MM.1S (cell line): ENCODE measurements around the gene GALNT10.

Experiments used
- DNase-seq: peaks from one replicate; pipeline ENCODE4 v3.0.0-alpha.2; 2015
- H2AFZ ChIP-seq: fragments of 300-600 bp; sonication (generic); 2 replicates; pipeline ENCODE4 v1.6.0; 2016; ENCODE audit warnings: antibody characterized with exemption, low read length
- H3F3A ChIP-seq: fragments of 300-600 bp; sonication (generic); 2 replicates; pipeline ENCODE4 v1.6.1; 2016; ENCODE audit warnings: mild to moderate bottlenecking, antibody characterized with exemption, low read length, moderate library complexity, mixed read lengths; ENCODE audit not compliant: insufficient read depth
- H3K27ac ChIP-seq: fragments of 300-600 bp; sonication (generic); 2 replicates; pipeline ENCODE4 v1.5.1; 2016; ENCODE audit warnings: mild to moderate bottlenecking, low read length
- H3K27me3 ChIP-seq: fragments of 300-600 bp; sonication (generic); replicated peaks from 2 replicates; pipeline ENCODE4 v1.6.0; 2016; ENCODE audit warnings: low read length; ENCODE audit not compliant: insufficient read depth
- H3K36me3 ChIP-seq: fragments of 300-600 bp; sonication (generic); replicated peaks from 2 replicates; pipeline ENCODE4 v1.6.1; 2016; ENCODE audit warnings: mild to moderate bottlenecking, low read length, mixed read lengths; ENCODE audit not compliant: insufficient read depth
- H3K4me1 ChIP-seq: fragments of 300-600 bp; sonication (generic); 2 replicates; pipeline ENCODE4 v1.6.1; 2016; ENCODE audit warnings: low read length, mixed read lengths
- H3K4me2 ChIP-seq: fragments of 300-600 bp; sonication (generic); 2 replicates; pipeline ENCODE4 v1.6.0; 2016; ENCODE audit warnings: low read depth, low read length
- H3K4me3 ChIP-seq: fragments of 300-600 bp; sonication (generic); 2 replicates; pipeline ENCODE4 v1.5.1; 2016; ENCODE audit warnings: low read length, mixed read lengths
- H3K79me2 ChIP-seq: fragments of 300-600 bp; sonication (generic); 2 replicates; pipeline ENCODE4 v1.6.1; 2016; ENCODE audit warnings: mixed run types, low read length, mixed read lengths
- H3K9ac ChIP-seq: fragments of 300-600 bp; sonication (generic); 2 replicates; pipeline ENCODE4 v1.6.1; 2016; ENCODE audit warnings: low read length, mixed read lengths
- H3K9me2 ChIP-seq: fragments of 300-600 bp; sonication (generic); replicated peaks from 2 replicates; pipeline ENCODE4 v1.6.1; 2016; ENCODE audit warnings: mild to moderate bottlenecking, low read length, mixed read lengths; ENCODE audit not compliant: insufficient read depth
- H3K9me3 ChIP-seq: fragments of 300-600 bp; sonication (generic); replicated peaks from 2 replicates; pipeline ENCODE4 v1.6.1; 2016; ENCODE audit warnings: mild to moderate bottlenecking, low read length, mixed read lengths; ENCODE audit not compliant: insufficient read depth
- H4K20me1 ChIP-seq: fragments of 300-600 bp; sonication (generic); 2 replicates; pipeline ENCODE4 v1.6.1; 2016; ENCODE audit warnings: mild to moderate bottlenecking, low read length, moderate library complexity, mixed read lengths; ENCODE audit not compliant: insufficient read depth
- EZH2 ChIP-seq: fragments of 300-600 bp; sonication (generic); optimal IDR thresholded peaks from 2 replicates; pipeline ENCODE3; 2017; ENCODE audit warnings: low read depth, mild to moderate bottlenecking, antibody characterized with exemption, low read length, mixed read lengths
- EZH2phosphoT487 ChIP-seq: fragments of 300-600 bp; sonication (generic); IDR thresholded peaks from 2 replicates; pipeline ENCODE4 v1.6.1; 2018; ENCODE audit warnings: antibody characterized with exemption, low read length
- TF ChIP-seq, protein P1 (sequence below): fragments of 300-600 bp; sonication (generic); IDR thresholded peaks from 2 replicates; pipeline ENCODE4 v1.5.1; 2016; ENCODE audit warnings: antibody characterized with exemption, low read length, mixed read lengths

GALNT10 gene

DNA sequence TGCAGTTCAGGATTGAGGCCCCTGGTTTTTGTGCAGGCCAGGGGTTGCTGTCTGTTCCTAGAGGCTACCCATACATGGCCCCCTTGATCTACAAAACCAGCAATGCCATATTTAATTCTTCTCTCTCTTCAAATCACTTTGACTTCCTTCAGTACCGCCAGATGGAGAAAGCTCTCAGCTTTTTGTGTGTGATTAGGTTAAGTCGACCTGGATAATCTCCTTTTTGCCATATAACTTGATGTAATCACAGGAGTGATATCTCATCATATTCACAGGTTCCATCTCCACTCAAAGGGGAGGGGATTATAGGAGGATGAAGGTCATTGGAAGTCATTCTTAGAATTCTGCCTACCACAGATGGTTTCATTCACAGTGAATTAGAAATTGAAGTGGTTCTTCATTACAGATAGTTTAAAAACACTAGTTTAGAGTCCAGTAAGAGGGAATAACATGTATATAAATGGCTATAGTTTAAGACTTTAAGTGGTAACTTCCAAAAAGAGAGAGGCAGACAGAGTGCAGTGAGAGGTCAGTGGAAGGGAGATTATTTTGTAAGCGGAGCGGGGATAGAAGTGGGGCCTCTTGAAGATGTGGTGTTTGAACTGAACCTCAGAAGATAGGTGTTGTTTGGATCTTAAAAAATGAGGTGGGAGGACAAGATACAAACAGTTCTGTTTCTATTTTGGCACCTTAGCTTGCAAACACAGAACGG lies 85.9 kb downstream of the GALNT10 start:
- Histone ChIP-seq H3K79me2 (0 out of 2 replicates have a peak, but pooled peaks cover 16% of the 10 kb centered on the region), H3F3A (peaks cover 46% of the 10 kb centered on the region), H3K27ac (peak overlapping the region; percentile 77; the same call in 1 of the 2 replicates), H3K4me1 (peaks cover 75% of the 10 kb centered on the region), H2AFZ (no peak overlapping the region), H3K27me3 (no peaks in the 10 kb centered on the region), H3K9ac (no peak overlapping the region), H3K9me3 (no peaks in the 10 kb centered on the region), H3K36me3 (no peaks in the 10 kb centered on the region), H3K9me2 (no peaks in the 10 kb centered on the region), H3K4me3 (no peak overlapping the region), H4K20me1 (no peaks in the 10 kb centered on the region), H3K4me2 (peak overlapping the region; percentile 48; the same call in 1 of the 2 replicates)
- no peak for DNase-seq
- no peak for TF ChIP-seq EZH2phosphoT487
- TF ChIP-seq, protein P1, sequence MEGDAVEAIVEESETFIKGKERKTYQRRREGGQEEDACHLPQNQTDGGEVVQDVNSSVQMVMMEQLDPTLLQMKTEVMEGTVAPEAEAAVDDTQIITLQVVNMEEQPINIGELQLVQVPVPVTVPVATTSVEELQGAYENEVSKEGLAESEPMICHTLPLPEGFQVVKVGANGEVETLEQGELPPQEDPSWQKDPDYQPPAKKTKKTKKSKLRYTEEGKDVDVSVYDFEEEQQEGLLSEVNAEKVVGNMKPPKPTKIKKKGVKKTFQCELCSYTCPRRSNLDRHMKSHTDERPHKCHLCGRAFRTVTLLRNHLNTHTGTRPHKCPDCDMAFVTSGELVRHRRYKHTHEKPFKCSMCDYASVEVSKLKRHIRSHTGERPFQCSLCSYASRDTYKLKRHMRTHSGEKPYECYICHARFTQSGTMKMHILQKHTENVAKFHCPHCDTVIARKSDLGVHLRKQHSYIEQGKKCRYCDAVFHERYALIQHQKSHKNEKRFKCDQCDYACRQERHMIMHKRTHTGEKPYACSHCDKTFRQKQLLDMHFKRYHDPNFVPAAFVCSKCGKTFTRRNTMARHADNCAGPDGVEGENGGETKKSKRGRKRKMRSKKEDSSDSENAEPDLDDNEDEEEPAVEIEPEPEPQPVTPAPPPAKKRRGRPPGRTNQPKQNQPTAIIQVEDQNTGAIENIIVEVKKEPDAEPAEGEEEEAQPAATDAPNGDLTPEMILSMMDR = no peak
- no peak for TF ChIP-seq EZH2

DNA sequence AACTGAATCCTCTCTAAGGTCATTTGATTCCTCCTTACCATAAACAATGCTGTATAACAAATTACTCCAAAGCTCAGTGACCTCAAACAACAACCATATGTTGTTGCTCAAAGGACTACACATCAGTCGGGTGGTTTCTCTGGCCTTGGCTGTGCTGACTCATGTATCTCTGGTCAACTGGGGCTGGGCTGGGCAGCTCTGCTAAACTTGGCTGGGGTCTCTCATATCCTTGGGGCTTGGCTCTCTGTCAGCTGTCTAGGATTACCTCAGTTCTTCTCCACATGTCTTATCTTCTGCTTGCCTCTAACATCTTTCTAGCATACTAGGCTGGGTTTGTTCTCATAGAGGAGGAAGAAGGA lies 86.4 kb downstream of the GALNT10 start:
- Histone ChIP-seq H3K4me2 (peak overlapping the region; percentile 48; the same call in 1 of the 2 replicates), H3K9me2 (no peaks in the 10 kb centered on the region), H3K4me1 (peaks cover 70% of the 10 kb centered on the region), H2AFZ (no peak overlapping the region), H3F3A (peaks cover 45% of the 10 kb centered on the region), H3K4me3 (no peak overlapping the region), H3K27ac (peak overlapping the region; percentile 77), H4K20me1 (no peaks in the 10 kb centered on the region), H3K36me3 (no peaks in the 10 kb centered on the region), H3K27me3 (no peaks in the 10 kb centered on the region), H3K9me3 (no peaks in the 10 kb centered on the region), H3K9ac (no peak overlapping the region), H3K79me2 (0 out of 2 replicates have a peak, but pooled peaks cover 16% of the 10 kb centered on the region)
- TF ChIP-seq EZH2 (no peak), EZH2phosphoT487 (no peak)
- TF ChIP-seq, protein P1 = no peak
- DNase-seq = peak; percentile 43

DNA sequence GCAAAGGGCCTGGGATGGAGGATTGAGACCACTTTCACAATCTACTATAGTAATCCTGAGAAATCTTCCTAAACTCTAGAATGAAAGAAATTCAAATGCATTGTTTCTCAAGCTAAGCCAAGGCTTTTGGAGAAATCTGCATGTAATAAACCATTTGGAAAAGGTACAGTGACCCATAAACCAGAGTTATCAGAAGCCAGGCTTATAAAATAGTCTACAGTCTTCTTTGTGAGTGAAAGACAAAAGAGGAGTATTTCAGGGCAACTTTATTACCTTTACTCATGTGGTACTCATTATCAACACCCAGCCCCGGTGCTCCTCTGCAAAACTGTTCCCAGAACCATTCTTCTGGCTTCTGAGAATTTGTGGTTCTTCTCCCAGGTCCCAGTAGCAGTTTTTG lies 87.0 kb downstream of the GALNT10 start:
- no peak overlapping the region for H2AFZ ChIP-seq
- no peaks in the 10 kb centered on the region for H3K9me3 ChIP-seq
- H3F3A ChIP-seq = peaks cover 44% of the 10 kb centered on the region
- peak overlapping the region; percentile 48; the same call in 1 of the 2 replicates for H3K4me2 ChIP-seq
- 0 out of 2 replicates have a peak, but pooled peaks cover 16% of the 10 kb centered on the region for H3K79me2 ChIP-seq
- H4K20me1 ChIP-seq = no peaks in the 10 kb centered on the region
- no peak for DNase-seq
- H3K4me3 ChIP-seq = no peak overlapping the region
- peaks cover 69% of the 10 kb centered on the region for H3K4me1 ChIP-seq
- peak overlapping the region; percentile 77; the same call in 1 of the 2 replicates for H3K27ac ChIP-seq
- H3K9me2 ChIP-seq = no peaks in the 10 kb centered on the region
- no peaks in the 10 kb centered on the region for H3K27me3 ChIP-seq
- H3K36me3 ChIP-seq = no peaks in the 10 kb centered on the region
- TF ChIP-seq EZH2 = no peak
- TF ChIP-seq EZH2phosphoT487 = no peak
- TF ChIP-seq, protein P1 = no peak
- no peak overlapping the region for H3K9ac ChIP-seq
